GM18909 (cell line): ENCODE measurements around the gene FIG4.
"Not testable (repeated sequence)": the region's sequence is repeated elsewhere in the genome, so short reads cannot be mapped to it uniquely, and the experiment has no call there.

Source experiments
- ATAC-seq: cut with Tn5 transposase; IDR thresholded peaks from one replicate; pipeline ENCODE4 v1.9.1; 2021; ENCODE audit warnings: mild to moderate bottlenecking; ENCODE audit not compliant: unreplicated experiment, poor library complexity

Gene FIG4

DNA sequence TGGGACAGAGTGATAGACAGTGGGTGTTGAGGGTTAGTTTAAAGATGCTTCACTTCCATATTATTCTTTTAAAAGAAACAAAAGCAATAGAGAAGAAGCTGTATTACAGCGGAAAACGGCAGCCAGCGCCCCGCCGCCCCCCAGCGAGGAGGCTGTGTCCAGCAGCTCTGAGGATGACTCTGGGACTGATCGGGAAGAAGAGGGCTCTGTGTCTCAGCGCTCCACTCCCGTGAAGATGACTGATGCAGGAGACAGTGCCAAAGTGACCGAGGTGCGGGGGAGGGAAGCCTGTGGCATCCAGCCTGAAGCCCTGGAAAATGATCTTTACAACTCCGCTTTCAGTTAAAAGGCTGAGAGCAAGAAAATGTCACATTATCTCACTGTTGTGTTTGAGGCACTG is 100.2 kb downstream of the FIG4 start:
- no peak for ATAC-seq

GRCh38 chr6:109793021-109793420 is 101.9 kb downstream of the FIG4 start:
- ATAC-seq, result no peak

GRCh38 chr6:109793792-109794191 is 102.7 kb downstream of the FIG4 start:
- no peak for ATAC-seq

GRCh38 chr6:109794201-109794923 is 103.3 kb downstream of the FIG4 start:
- no peak for ATAC-seq

DNA sequence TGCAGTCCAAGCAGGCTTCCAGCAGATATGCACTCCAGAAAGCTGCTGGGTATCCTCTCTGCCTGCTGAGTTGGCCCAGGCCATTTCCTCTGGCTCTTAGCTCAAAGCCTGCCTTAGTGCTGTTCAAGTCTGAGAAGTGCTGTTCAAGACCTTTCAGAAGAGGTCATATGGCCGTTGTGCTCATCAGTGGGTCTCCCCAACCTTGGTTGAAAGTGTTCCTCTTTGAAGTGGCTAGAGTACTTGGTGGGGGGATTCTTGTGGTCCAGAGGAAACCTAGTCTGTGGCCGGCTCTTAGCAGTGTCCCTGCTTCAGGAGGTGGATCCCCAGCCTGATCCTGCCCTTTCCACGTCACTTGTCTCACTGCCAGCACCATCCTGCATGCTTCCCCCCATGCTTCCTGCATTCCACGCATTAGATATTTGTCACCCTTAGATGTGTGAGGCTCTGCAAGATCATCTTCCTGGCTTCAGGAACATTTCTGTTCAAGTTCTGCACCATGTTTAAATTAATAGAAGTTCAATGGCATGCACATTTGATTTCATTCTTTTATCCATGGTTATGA is 105.0 kb downstream of the FIG4 start:
- no peak for ATAC-seq

DNA sequence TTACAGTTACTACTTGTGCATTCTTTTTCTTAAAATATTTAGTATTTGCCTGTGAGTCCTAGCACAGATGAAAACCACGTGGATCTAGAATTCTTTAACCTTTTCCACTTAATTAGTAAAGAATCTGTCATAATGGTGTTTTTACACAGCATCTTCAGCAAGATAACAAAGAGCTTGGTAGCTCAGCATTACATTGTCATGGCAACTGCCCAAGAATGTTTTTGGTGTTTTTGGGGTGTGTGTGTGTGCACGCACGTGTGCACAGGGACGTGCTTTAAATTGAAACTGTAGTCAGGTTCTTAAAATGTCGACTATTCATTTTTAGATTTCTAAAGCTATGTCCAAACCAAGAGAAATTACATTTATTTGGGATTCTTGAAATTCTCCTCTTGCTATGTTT is 108.0 kb downstream of the FIG4 start:
- no peak for ATAC-seq

DNA sequence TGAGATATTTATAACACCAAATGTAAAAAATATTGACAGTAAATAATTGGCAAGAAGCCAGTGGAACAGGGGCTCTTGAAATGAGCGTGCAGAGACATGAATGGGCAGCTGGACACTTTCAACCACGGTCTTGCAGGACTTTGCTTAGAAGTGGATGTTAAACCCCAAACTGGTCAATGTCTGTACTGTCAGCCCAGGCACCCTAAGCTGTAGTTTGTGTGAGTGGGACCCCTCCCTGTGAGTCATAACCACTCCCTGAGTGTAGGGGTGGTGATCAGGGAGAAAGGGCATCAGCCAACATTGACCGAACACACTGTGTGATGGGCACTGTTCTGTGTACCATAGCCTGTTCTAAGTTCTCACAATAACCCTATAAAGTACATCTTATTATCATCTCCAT is 108.6 kb downstream of the FIG4 start:
- ATAC-seq, result no peak

DNA sequence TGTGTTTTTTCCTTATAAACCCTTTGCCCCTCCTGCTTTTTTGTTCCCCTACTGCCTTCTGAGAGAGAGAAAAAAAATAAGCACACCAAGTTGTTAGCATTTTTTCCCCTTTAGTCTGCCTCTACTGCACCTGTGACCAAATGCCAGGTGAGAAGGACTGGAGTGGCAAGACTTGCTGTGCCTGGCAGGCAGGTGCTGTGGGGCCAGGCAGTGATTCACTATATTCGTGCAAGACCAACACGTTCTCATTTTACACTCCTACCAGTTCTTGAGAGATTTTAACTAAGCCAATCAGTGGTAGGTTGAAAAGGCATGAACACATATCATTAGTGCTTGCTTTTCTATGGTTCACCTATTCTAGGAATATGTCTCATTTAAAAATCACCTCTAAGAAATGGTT is 109.7 kb downstream of the FIG4 start:
- ATAC-seq, result no peak

- ATAC-seq, result no peak
These were observed 110.7 kb downstream of the FIG4 start for GRCh38 chr6:109801794-109802193.

DNA sequence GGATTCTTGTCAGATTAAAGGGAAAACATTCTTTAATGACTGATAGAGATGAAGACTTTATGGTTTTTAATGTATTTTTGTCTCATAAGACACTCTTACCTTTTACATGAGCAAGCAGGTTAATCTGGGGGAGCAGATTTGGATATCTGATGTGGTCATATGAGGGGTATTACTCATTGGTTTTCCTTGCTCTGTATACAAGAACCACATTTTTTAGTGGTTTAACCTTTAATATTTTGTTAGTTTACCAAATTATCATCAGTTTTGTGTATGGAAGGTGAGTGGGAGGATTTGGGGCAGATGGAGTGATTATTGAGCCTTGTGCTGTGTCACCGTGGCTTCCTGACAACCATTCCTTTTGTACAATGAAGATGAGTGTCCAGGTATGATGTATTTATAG is 112.9 kb downstream of the FIG4 start:
- ATAC-seq, result no peak

DNA sequence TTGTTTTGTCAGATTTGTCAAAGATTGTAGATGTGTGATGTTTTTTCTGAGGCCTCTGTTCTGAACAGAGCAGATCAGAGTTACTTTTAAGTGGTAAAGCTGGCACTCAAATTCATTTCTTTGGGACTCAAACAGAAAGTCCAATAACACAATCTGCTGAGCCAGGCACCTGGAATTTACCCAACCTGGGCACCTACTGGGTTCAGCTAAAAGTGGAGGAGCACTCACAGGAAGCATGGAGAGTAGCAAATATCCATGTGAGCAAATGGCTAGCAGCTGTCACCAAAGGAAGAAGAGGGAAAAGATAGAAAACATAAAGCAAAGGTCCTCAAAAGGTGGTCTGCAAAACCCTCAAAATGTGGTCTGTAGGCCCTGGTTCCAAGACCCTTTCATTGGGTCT is 116.8 kb downstream of the FIG4 start:
- no peak for ATAC-seq

GRCh38 chr6:109808837-109809236 is 117.7 kb downstream of the FIG4 start:
- no peak for ATAC-seq

DNA sequence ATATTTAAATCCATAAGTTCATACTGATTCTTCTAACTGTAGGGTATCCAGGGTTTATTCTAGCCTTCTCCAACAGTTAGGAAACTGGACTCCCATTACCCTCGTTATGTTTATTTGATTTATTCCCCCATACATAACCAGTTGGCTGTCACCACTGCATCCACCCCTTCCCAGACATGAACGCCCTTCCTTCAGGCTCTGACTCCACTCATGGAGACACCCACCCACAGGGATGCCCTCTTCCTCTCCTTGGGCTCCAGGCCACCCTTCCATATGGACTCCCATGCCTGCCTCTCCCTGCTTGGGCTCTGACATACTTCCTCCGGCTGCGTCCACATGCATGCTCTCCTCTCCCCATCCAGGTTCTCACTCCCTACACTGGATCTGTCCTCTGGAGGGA is 124.0 kb downstream of the FIG4 start:
- ATAC-seq, result no peak

DNA sequence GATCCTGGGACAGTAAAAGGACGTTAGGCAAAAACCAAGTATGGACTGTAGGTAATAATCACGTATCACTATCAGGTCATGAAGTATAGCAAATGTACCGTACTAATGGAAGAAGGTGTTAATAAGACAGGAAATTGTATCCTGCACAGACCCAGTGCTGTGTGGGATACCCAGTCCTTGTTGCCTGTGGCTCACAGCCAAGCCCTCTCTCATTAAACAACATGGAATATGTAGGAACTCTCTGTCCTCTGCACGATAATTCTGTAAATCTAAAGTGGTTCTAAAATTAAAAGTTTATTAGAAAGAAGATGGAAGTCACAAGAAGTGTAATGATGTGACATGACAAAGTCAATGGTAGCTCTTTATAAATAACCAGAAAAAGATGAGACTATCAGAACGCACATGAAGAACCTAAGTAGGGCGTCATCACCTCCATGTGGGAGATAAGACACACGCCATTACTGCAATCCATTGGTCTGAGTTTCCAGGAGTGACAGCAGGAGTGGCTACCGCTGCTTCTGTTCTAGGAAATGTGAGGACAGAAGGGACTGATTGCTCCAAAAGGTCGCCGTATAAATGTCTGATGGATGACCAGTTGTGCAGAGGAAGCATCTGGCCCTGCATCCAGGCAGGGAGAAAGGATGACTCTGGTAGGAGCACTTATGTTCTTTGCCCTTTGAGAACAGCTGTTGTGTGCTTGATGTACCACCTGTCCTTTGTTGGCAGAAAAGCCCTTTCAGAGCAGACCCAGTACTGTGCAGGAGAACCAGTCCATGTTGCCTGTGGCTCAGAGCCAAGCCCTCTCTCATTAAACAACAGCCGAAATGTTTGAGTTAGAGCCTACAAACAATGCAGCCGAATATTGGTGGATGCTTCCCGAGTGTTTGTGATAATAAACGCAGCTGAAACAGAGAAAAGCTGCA is 125.6 kb downstream of the FIG4 start:
- ATAC-seq, result no peak

DNA sequence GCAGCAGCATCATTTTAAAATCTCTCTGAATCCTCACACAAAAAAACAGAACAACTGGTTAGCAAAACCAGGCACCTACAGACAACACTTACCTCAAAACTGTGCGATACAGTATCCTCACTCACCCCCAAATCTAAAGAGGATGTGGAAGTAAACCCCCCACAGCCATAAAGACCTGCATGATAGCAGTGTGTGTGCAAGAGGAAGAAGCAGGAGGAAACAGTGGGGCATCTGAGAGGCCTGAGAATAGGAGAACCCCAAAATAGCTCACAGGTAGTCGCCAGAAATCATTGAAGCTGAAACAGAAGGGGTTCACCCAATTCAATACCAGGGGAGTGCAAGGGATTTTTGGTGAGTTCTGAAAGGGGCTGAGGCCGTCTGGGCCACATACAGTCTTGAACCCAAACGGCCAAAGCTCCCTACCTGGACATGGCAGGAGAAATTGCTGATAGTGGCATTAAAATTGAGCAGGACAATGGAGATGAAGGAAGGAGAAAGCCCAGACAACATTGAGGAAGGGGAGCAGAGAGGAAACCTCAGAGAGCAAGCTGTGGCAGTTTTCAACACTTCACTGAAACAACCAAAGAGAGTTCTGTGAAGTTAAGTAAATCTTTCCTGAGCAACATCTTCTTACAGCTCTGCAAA is 129.7 kb downstream of the FIG4 start:
- peak; percentile 72 for ATAC-seq

DNA sequence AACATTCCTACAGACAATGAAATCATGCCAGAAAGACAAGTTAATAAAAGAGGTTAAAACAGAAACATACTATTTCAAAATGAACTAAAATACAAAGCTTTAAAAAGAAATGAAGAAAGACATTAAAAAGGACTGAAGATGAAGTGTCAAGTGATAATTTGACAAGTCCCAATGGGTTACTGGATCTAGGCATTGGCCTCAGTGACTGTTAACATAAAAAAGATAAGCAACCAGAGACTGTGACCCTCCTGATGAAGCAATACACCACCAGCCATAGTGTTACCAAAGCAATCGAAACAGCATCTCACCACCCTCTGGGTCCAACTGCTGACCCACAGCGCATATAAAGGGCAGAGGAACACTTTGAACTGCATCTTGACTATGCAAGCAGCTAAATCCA is 130.3 kb downstream of the FIG4 start:
- no peak for ATAC-seq

DNA sequence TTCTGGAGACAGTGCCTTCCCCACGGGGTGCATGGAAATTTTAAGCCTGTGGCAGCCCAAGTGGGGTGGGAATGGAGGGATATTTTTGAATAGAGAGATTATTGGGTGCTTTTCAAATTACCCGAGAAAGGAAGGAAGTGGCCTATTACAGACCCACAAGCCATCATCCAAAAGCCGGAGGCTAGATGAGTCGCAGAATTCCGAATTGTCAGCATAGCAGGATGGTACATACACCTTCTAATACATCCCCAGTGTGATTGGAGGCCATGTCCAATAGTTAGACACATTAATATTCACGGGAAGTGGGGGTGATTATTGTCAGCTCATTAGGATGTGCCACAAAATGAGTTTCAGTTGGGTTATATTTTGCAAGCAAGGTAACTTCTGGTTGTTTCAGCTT is 133.0 kb downstream of the FIG4 start:
- ATAC-seq, result no peak

- no peak for ATAC-seq
These were observed 135.5 kb downstream of the FIG4 start for GRCh38 chr6:109826551-109826950.

GRCh38 chr6:109831352-109831751 is 140.3 kb downstream of the FIG4 start:
- not testable (repeated sequence) for ATAC-seq

DNA sequence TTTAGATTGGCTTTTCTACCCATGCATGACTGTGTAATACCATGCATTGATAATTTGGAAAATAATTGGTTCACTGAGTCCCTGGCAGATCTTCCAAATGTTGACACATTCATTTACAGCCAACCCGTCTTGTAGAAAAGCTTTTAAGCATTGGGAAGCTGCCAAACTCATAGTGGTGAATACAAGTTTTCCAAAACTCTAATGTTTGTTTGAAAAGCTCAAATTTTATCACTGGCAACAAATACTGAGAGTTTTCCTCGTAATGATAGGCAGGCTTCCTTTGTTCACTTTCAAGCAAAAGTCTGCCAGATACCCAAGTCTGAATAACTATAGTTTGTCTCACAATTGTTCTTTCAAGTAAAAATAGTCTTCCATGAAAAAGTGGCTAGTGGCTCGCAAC is 143.0 kb downstream of the FIG4 start:
- no peak for ATAC-seq
